ENCODE data around the gene STX19.
"Not testable (repeated sequence)": the region's sequence is repeated elsewhere in the genome, so short reads cannot be mapped to it uniquely, and the experiment has no call there.

The STX19 gene

DNA sequence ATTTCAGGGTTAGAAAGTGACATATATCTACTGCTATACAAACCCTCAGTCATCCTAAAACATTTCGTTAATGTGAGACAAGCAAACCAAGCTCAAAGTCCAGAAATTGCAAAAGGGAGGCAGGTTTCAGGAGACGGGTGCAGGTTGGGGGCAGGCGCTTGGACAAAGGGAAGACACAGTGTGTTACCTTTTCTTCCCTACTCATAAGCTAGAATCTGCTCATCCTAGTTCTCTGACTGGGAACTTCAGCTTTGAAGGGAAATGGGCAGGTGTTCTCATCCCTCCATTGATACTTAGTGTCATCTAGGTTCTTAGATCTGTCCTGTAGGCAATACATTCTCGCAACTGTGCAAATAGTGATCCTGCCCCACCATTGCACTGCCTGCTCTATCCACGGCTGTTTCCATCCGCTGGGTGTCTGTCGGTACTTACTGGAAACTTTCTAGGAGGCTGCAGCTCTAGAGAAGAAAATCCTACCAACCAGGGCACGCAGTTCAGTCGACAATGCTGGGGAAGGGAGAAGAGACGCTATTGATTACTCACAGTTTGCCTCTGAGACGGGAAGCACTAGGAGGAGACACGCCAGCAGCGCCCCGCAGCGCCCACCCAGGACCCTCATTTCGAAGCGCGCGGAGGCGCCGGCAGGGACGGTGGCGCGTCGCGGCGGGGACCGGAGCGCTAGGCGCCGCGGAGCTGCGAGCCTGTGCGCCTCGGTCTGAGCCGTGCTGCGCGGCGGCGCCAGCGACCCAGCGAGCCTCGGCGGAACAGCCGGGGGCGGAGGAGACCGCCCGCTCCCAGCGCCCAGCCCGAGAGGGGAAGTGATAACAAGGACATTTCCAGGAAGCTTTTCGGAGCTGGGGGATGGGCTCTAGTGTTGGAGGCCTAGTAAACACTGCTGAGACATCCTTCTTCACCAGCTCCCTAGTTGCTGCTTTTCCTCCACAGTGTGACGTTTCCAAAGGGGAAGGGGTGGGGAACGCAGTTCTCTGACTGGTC, 55.0 kb downstream of the STX19 start, which contains the start of gene PROS1:
Gene PROS1, minus strand, starts transcription at position 766 of the 996 bp plus-strand sequence. Its CDS starts 147 bp downstream, at position 619.
- peak; percentile 11 for DNase-seq

DNA sequence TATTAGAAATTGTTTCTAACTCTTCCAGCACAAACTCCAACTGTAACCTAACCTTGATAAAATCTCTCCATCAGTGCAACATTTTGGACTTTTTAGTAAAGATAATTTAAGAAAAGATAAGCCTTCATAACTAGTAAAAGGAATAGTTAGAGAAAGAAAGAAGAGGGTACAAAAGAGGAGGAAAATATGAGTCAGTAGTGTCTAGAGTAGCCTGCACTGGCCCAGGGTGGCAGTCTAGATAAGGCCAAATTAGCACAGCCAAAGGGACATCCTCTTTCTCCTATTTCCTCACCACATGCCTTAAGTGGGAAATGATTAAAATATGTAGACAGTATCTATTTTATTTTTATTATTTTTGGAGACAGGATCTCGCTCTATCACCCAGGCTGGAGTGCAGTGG, 58.4 kb downstream of the STX19 start:
- DNase-seq, result no peak

DNA sequence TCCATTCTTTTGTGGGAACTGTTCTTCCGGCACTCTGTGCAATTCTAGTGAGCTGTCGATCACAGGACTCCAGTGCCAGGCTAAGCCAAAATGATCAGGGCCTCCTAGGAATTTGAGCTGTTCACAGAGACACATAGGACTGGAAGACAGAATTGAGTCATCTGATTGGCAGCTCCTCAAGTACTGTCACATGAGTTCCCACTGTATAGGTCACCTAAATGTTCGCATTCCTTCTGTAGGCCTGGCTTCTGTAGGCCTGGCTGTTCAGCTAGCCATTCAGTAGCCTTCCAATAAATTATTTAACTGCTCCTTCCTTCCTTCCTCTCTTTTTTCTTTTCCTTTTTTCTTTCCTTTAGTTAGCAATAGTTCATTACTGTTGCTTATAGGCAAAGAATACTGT, 59.0 kb downstream of the STX19 start:
- no peak for DNase-seq

- not testable (repeated sequence) for DNase-seq
Observed at GRCh38 chr3:93965106-93965505, 63.3 kb downstream of the STX19 start.

All from activated CD4-positive, alpha-beta T cell treated with anti-CD3 and anti-CD28 coated beads for 1 hour (primary cell).